ENCODE measurements around the gene APBA2. TPM values are rescaled to one million over a fixed set of nuclear protein-coding genes. Genes with fewer than 3 reads are reported as not detected.

Gene APBA2
- total RNA-seq, 1 experiment from 2014 or later = 0.31 TPM

- DNase-seq (ENCODE audit: low read depth, low spot score) = no peak
- in situ Hi-C loops (cut with HindIII; ENCODE audit: low pct_unique_long_range_greater_than_20kb, low sequenced_read_pairs) = no loop called here
- intact Hi-C loops (cut with micrococcal nuclease; ENCODE audit: unreplicated experiment) = no loop called here
- Histone ChIP-seq H3K27me3 (ENCODE audit: control insufficient read depth, insufficient read depth, low read length) (no peaks in the 10 kb centered on the region), H3K4me3 (ENCODE audit: low read depth in 2 of 2, low read length in 2 of 2) (no peak overlapping the region), H3K27ac (ENCODE audit: low read length) (no peak overlapping the region), H3K9me3 (ENCODE audit: control insufficient read depth, insufficient read depth, low read depth, low read length) (no peaks in the 10 kb centered on the region), H3K36me3 (ENCODE audit: control insufficient read depth, insufficient read depth, low read length) (no peaks in the 10 kb centered on the region), H3K4me1 (ENCODE audit: control insufficient read depth, insufficient read depth, low read length) (no peaks in the 10 kb centered on the region)
- no peak for ATAC-seq
- BruUV-seq (replicated peaks) = no TSS peak
- POLR2A ChIA-PET = no interaction called here
- TF ChIP-seq REST (IDR thresholded peaks at IDR 0.05; ENCODE audit: insufficient read depth in 1 of 2, low read depth in 2 of 2, low read length in 1 of 2) (no peak), TCF7L2 (IDR thresholded peaks at IDR 0.05; ENCODE audit: low read depth, low read length) (no peak), SIN3A (IDR thresholded peaks at IDR 0.05; ENCODE audit: borderline replicate concordance, insufficient read depth, low read depth, low read length) (no peak), POLR2AphosphoS5 (IDR thresholded peaks at IDR 0.05; ENCODE audit: low read depth, low read length) (no peak), CTCF (IDR thresholded peaks at IDR 0.05) (no peak)
- CTCF ChIA-PET = no interaction called here
These were observed 57.4 kb downstream of the APBA2 start for GRCh38 chr15:28943146-28943545.

GRCh38 chr15:28943611-28944230 lies 57.9 kb downstream of the APBA2 start:
- Histone ChIP-seq H3K4me3 (ENCODE audit: low read depth in 2 of 2, low read length in 2 of 2) (no peak overlapping the region), H3K36me3 (ENCODE audit: control insufficient read depth, insufficient read depth, low read length) (no peaks in the 10 kb centered on the region), H3K4me1 (ENCODE audit: control insufficient read depth, insufficient read depth, low read length) (no peaks in the 10 kb centered on the region), H3K27me3 (ENCODE audit: control insufficient read depth, insufficient read depth, low read length) (no peaks in the 10 kb centered on the region), H3K27ac (ENCODE audit: low read length) (no peak overlapping the region), H3K9me3 (ENCODE audit: control insufficient read depth, insufficient read depth, low read depth, low read length) (no peaks in the 10 kb centered on the region)
- no TSS peak for BruUV-seq (replicated peaks)
- intact Hi-C loops (cut with micrococcal nuclease; ENCODE audit: unreplicated experiment) = no loop called here
- ChIA-PET POLR2A (no interaction called here), CTCF (no interaction called here)
- ATAC-seq (no peak), DNase-seq (ENCODE audit: low read depth, low spot score) (no peak)
- in situ Hi-C loops (cut with HindIII; ENCODE audit: low pct_unique_long_range_greater_than_20kb, low sequenced_read_pairs) = no loop called here
- TF ChIP-seq TCF7L2 (IDR thresholded peaks at IDR 0.05; ENCODE audit: low read depth, low read length) = no peak
- no peak for TF ChIP-seq SIN3A (IDR thresholded peaks at IDR 0.05; ENCODE audit: borderline replicate concordance, insufficient read depth, low read depth, low read length)
- no peak for TF ChIP-seq POLR2AphosphoS5 (IDR thresholded peaks at IDR 0.05; ENCODE audit: low read depth, low read length)
- no peak for TF ChIP-seq REST (IDR thresholded peaks at IDR 0.05; ENCODE audit: insufficient read depth in 1 of 2, low read depth in 2 of 2, low read length in 1 of 2)
